Activated CD4-positive, alpha-beta T cell treated with anti-CD3 and anti-CD28 coated beads, Interleukin-2, amount 10 ng/mL, durations not matched to agents 7 days and 5 days (primary cell): ENCODE data around the gene PCDHA1. TPM values are rescaled to one million over a fixed set of nuclear protein-coding genes. Genes with fewer than 3 reads are reported as not detected.
"Not testable (repeated sequence)": the region's sequence is repeated elsewhere in the genome, so short reads cannot be mapped to it uniquely, and the experiment has no call there.

ENCODE experiments used
- CTCF ChIA-PET: fragments of 350-600 bp; sonication (Branson Sonifier 250); formaldehyde crosslinking; loops from one replicate; lab custom pipeline; 2021; ENCODE audit warnings: antibody characterized with exemption; lab: Charles Lee
- POLR2A ChIA-PET: fragments of 350-600 bp; sonication (Branson Sonifier 250); formaldehyde crosslinking; loops from one replicate; lab custom pipeline; 2021; ENCODE audit warnings: antibody characterized with exemption; lab: Charles Lee
- DNase-seq: peaks from one replicate; pipeline ENCODE4 v3.0.0-alpha.2; 2020
- H3K27ac Mint-ChIP-seq: one replicate; pipeline ENCODE4 v1.8.0; 2021; ENCODE audit warnings: mild to moderate bottlenecking, moderate library complexity, mixed read lengths
- H3K27me3 Mint-ChIP-seq: one replicate; pipeline ENCODE4 v1.8.0; 2021; ENCODE audit warnings: mixed read lengths
- H3K36me3 Mint-ChIP-seq: one replicate; pipeline ENCODE4 v1.8.0; 2021; ENCODE audit warnings: low read depth, mixed read lengths
- H3K4me1 Mint-ChIP-seq: one replicate; pipeline ENCODE4 v1.8.0; 2021; ENCODE audit warnings: mixed read lengths
- H3K4me3 Mint-ChIP-seq: one replicate; pipeline ENCODE4 v1.8.0; 2021; ENCODE audit warnings: mild to moderate bottlenecking, moderate library complexity, mixed read lengths
- H3K9me3 Mint-ChIP-seq: one replicate; pipeline ENCODE4 v1.8.0; 2021; ENCODE audit warnings: mixed read lengths
- total RNA-seq, 2 experiments: library from RNA; stranded (reverse); gene quantifications; one replicate each; pipeline ENCODE4 v1.2.3, GENCODE V29; 2021

The PCDHA1 gene
- total RNA-seq: not detected

DNA sequence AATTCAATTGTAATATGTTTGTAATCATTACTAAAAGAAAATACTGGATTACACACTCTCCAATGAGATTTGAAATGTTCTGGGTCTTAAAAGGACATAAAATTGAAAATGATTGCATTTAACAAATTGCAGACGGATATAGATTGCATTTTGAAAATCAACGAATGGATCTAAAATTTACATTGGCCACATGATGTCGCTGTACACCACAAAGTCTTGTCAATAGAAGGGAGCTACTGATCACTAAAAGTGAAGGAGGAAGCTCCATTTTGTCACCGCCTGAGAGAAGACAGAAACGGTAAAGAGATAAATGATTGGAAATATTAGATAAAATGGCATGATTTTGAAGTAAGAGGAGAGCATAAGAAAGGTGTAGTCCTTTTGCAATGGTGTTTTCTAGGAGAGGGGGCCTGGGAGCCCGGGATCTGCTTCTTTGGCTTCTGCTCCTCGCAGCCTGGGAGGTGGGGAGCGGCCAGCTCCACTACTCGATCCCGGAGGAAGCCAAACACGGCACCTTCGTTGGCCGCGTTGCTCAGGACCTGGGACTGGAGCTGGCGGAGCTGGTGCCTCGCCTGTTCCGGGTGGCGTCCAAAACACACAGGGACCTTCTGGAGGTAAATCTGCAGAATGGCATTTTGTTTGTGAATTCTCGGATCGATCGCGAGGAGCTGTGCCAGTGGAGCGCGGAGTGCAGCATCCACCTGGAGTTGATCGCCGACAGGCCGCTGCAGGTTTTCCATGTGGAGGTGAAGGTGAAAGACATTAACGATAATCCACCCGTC, at the start of gene PCDHA1:
Gene PCDHA1, plus strand, starts transcription at position 236 of the 782 bp plus-strand sequence.
- Mint-ChIP-seq H3K27me3 (peaks cover 4% of the 10 kb centered on the region), H3K9me3 (peaks cover 31% of the 10 kb centered on the region), H3K27ac (no peak within 1 kb of the TSS), H3K4me1 (peaks cover 1% of the 10 kb centered on the region), H3K36me3 (no peaks in the 10 kb centered on the region), H3K4me3 (no peak within 1 kb of the TSS)
- POLR2A ChIA-PET: no interaction called here
- CTCF ChIA-PET: interaction anchor here (1.0 kb wide), 1 partner anchor 9 kb away, joined by 3 read pairs; the partner anchor contains the start of gene PCDHA2
- no peak for DNase-seq

DNA sequence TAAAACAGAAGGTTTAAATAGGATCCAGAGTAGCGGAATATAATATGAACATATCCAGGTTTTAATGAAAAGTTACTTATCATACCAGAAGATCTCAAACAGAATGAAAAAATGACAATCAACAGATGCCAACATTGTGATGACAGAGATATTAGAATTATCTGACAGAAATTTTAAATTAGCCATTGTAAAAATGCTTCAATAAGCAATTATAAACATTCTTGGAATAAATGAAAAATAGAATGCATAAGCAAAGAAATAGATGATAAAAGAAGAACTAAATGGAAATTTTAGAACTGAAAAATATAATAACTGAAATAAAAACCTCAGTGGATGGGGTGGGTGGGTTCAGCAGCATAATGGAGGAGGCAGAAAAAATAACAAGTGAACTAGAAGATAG, 48.5 kb upstream of the PCDHA1 start:
- Mint-ChIP-seq H3K27me3 (peaks cover 9% of the 10 kb centered on the region), H3K36me3 (no peaks in the 10 kb centered on the region), H3K4me3 (no peak overlapping the region), H3K4me1 (no peaks in the 10 kb centered on the region), H3K9me3 (peaks cover 2% of the 10 kb centered on the region), H3K27ac (no peak overlapping the region)
- ChIA-PET POLR2A (no interaction called here), CTCF (no interaction called here)
- no peak for DNase-seq

DNA sequence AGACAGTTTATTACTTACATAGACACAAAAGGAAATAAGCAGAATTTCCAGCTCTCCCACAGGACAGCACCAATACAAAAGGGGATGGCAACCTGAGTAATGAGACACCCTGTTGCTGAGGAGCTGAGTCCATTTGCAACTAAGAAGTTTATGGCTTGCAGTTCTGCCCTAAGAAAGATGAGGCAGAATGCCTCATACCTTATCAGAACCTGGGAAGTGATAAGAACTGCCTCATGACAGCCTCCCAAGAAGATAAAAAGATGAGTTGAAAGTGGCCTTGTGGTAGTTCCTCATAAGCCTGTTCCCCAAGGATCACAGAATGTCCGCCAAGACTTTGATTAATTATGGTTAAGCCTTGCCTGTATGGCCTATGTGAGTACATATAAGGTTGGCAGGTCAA, 44.0 kb upstream of the PCDHA1 start:
- peaks cover 5% of the 10 kb centered on the region for H3K27me3 Mint-ChIP-seq
- H3K4me3 Mint-ChIP-seq: no peak overlapping the region
- no peaks in the 10 kb centered on the region for H3K36me3 Mint-ChIP-seq
- H3K27ac Mint-ChIP-seq: no peak overlapping the region
- DNase-seq: no peak
- peaks cover 16% of the 10 kb centered on the region for H3K9me3 Mint-ChIP-seq
- ChIA-PET CTCF (no interaction called here), POLR2A (no interaction called here)
- H3K4me1 Mint-ChIP-seq: no peaks in the 10 kb centered on the region

GRCh38 chr5:140753561-140753960, 32.4 kb upstream of the PCDHA1 start:
- Mint-ChIP-seq H3K27ac (no peak overlapping the region), H3K4me3 (no peak overlapping the region), H3K4me1 (no peaks in the 10 kb centered on the region), H3K36me3 (no peaks in the 10 kb centered on the region), H3K27me3 (no peaks in the 10 kb centered on the region), H3K9me3 (peaks cover 52% of the 10 kb centered on the region)
- no peak for DNase-seq
- ChIA-PET CTCF (no interaction called here), POLR2A (no interaction called here)

DNA sequence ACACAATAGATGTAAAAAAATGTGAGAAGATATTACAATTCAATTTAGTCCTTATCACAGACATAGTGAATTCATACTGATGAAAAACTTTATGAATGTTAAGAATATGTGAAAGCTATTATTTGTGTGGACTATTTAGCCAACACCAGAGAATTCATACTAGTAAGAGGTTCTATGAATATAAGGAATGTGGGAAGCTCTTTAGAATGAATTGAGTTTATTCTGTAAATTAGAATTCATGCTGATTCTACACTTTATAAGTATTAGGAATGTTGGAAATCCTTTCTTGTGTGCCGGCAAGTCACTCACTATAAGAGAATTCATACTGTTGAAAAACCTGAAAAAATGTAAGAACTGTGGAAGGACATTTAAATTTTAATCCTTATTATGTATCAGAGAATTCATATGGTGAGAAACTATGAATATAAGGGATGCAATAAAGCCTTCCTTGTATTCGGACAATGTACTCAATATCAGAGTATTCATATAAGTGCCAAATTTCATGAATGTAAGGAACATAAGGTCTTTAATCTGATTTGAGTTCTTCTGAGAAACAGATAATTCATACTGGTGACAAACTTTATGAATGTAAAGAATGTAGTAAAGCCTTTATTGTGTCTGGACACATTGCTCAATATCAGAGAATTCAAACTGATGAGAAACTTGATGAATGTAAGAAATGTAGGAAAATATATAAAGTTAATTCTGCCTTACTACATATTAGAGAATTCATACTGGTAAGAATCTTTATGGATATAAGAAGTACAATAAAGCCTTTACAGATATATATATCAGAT, 21.6 kb upstream of the PCDHA1 start:
- H3K36me3 Mint-ChIP-seq: peaks cover 5% of the 10 kb centered on the region
- no peaks in the 10 kb centered on the region for H3K27me3 Mint-ChIP-seq
- H3K4me3 Mint-ChIP-seq: no peak overlapping the region
- no peak overlapping the region for H3K27ac Mint-ChIP-seq
- DNase-seq: no peak
- H3K4me1 Mint-ChIP-seq: no peaks in the 10 kb centered on the region
- peaks cover 63% of the 10 kb centered on the region for H3K9me3 Mint-ChIP-seq
- CTCF ChIA-PET: no interaction called here
- POLR2A ChIA-PET: no interaction called here

DNA sequence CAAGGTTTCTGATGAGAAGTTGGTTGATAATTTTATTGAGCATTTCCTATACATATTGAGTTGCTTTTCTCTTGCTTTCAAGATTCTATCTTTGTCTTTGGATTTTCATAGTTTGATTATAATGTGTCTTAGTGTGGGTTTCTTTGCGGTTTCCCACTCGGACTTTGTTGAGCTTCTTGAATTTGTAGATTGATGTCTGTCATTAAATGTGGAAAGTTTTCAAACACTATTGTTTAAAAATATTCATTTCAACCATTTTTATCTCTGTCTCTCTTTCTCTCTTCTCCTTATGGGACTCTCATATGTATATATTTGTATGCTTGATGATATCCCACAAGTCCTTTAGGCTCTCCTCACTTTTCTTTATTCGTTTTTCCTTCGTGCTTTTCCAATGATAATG, 18.5 kb upstream of the PCDHA1 start:
- ChIA-PET CTCF (no interaction called here), POLR2A (no interaction called here)
- H3K4me1 Mint-ChIP-seq: no peaks in the 10 kb centered on the region
- H3K27me3 Mint-ChIP-seq: no peaks in the 10 kb centered on the region
- H3K36me3 Mint-ChIP-seq: peaks cover 3% of the 10 kb centered on the region
- no peak for DNase-seq
- H3K4me3 Mint-ChIP-seq: no peak overlapping the region
- peaks cover 53% of the 10 kb centered on the region for H3K9me3 Mint-ChIP-seq
- H3K27ac Mint-ChIP-seq: no peak overlapping the region

- Mint-ChIP-seq H3K27ac (no peak overlapping the region), H3K4me3 (no peak overlapping the region), H3K4me1 (no peaks in the 10 kb centered on the region), H3K27me3 (no peaks in the 10 kb centered on the region), H3K36me3 (no peaks in the 10 kb centered on the region), H3K9me3 (peaks cover 47% of the 10 kb centered on the region)
- DNase-seq: no peak
- ChIA-PET CTCF (no interaction called here), POLR2A (no interaction called here)
Observed at GRCh38 chr5:140780512-140780911, 5.4 kb upstream of the PCDHA1 start.

- CTCF ChIA-PET: interaction anchor here (1.0 kb wide), 1 partner anchor 8 kb away, joined by 3 read pairs; the partner anchor contains the start of gene PCDHA2
- POLR2A ChIA-PET, H3K4me1 Mint-ChIP-seq, H3K27me3 Mint-ChIP-seq, DNase-seq, H3K36me3 Mint-ChIP-seq, H3K27ac Mint-ChIP-seq, H3K4me3 Mint-ChIP-seq: not testable (repeated sequence)
- peaks cover 27% of the 10 kb centered on the region for H3K9me3 Mint-ChIP-seq
Observed at GRCh38 chr5:140787422-140787821, 1.5 kb downstream of the PCDHA1 start.

DNA sequence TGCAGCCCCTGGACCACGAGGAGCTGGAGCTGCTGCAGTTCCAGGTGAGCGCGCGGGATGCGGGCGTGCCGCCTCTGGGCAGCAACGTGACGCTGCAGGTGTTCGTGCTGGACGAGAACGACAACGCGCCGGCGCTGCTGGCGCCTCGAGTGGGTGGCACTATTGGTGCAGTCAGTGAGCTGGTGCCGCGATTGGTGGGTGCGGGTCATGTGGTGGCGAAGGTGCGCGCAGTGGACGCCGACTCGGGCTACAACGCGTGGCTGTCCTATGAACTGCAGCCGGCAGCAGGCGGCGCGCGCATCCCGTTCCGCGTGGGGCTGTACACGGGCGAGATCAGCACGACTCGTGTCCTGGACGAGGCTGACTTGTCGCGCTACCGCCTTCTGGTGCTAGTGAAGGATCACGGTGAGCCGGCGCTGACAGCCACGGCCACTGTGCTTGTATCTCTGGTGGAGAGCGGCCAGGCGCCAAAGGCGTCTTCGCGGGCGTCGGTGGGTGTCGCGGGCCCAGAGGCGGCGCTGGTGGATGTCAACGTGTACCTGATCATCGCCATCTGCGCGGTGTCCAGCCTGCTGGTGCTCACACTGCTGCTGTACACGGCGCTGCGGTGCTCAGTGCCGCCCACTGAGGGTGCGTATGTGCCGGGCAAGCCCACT, 2.0 kb downstream of the PCDHA1 start:
- H3K36me3 Mint-ChIP-seq, CTCF ChIA-PET, DNase-seq, H3K4me1 Mint-ChIP-seq, H3K27ac Mint-ChIP-seq, H3K4me3 Mint-ChIP-seq, H3K27me3 Mint-ChIP-seq, POLR2A ChIA-PET: not testable (repeated sequence)
- peaks cover 24% of the 10 kb centered on the region for H3K9me3 Mint-ChIP-seq

DNA sequence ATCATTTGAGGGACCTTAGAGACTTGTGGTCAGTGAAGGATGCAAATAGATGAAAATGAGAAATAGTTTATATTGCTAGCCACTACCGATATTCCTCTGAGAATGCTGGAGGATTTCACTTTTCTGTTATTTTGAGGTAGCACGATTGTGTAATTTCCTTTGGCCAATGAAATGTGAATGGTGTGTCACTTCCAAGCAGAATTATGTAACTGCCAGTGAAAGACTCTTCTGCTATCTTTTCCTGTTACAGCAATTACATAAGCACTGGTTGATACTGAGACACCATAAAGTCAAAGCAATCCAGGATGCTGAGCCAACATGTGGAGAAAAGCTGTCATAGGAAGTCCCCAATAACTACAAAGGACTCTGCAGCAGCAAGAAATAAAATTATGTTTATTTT, 5.1 kb downstream of the PCDHA1 start:
- Mint-ChIP-seq H3K4me3 (no peak overlapping the region), H3K27ac (no peak overlapping the region), H3K36me3 (no peaks in the 10 kb centered on the region), H3K27me3 (peaks cover 8% of the 10 kb centered on the region), H3K9me3 (peaks cover 34% of the 10 kb centered on the region), H3K4me1 (no peaks in the 10 kb centered on the region)
- ChIA-PET CTCF (no interaction called here), POLR2A (no interaction called here)
- DNase-seq: no peak

DNA sequence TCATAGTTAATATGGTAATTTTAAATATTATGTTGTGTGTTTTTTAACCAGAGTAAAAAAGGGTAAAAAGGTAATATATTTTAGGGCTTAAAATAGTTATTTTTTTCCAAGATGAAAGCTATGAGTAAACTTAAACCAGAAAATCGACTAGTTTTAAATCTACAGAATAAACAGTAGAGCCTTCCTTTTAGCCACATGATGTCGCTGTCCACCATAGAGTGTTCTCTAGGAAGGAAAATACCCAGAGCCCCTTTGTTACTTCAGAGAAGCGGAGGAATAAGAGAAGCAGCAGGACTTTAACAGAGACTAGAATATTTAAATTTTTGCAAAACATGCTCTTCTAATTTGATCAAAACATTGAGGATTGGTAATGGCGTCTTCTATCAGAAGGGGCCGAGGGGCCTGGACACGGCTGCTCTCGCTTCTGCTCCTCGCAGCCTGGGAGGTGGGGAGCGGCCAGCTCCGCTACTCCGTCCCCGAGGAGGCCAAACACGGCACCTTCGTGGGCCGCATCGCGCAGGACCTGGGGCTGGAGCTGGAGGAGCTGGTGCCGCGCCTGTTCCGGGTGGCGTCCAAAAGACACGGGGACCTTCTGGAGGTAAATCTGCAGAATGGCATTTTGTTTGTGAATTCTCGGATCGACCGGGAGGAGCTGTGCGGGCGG, 8.8 kb downstream of the PCDHA1 start, which contains the start of gene PCDHA2:
Gene PCDHA2, plus strand, starts transcription at position 258 of the 664 bp plus-strand sequence.
- no peak for DNase-seq
- Mint-ChIP-seq H3K4me3 (no peak within 1 kb of the TSS), H3K9me3 (peaks cover 27% of the 10 kb centered on the region), H3K27ac (no peak within 1 kb of the TSS), H3K4me1 (no peaks in the 10 kb centered on the region), H3K27me3 (peaks cover 4% of the 10 kb centered on the region), H3K36me3 (no peaks in the 10 kb centered on the region)
- CTCF ChIA-PET: interaction anchor here (1.2 kb wide), 1 partner anchor 8 kb away, joined by 3 read pairs; no protein-coding TSS in a partner anchor
- POLR2A ChIA-PET: no interaction called here

DNA sequence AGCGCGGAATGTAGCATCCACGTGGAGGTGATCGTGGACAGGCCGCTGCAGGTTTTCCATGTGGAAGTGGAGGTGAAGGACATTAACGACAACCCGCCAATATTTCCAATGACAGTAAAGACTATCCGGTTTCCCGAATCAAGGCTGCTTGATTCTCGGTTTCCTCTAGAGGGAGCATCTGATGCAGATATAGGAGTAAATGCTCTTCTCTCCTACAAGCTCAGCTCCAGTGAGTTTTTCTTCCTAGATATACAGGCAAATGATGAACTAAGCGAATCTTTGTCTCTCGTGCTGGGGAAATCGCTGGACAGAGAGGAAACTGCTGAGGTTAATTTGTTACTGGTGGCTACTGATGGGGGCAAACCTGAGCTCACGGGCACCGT, 9.3 kb downstream of the PCDHA1 start:
- Mint-ChIP-seq H3K27ac (no peak overlapping the region), H3K4me1 (no peaks in the 10 kb centered on the region), H3K27me3 (peaks cover 5% of the 10 kb centered on the region), H3K36me3 (no peaks in the 10 kb centered on the region), H3K4me3 (no peak overlapping the region), H3K9me3 (peaks cover 28% of the 10 kb centered on the region)
- ChIA-PET POLR2A (no interaction called here), CTCF (interaction anchor here (1.2 kb wide), 1 partner anchor 9 kb away, joined by 3 read pairs; no protein-coding TSS in a partner anchor)
- DNase-seq: no peak
